Measurements from ENCODE around the gene RENBP.

- no peak for TF ChIP-seq CTCF (IDR thresholded peaks at IDR 0.05; ENCODE audit: low read depth, low read length, missing input control)
- no peak for TF ChIP-seq RAD21 (IDR thresholded peaks at IDR 0.05)
Observed at GRCh38 chrX:153903991-153904957, 40.2 kb downstream of the RENBP start, which contains the start of gene AVPR2.

Data from liver (tissue), 3 donors.